Motor neuron (in vitro differentiated cells): Measurements from ENCODE around the gene SLC13A3. TPM values are rescaled to one million over a fixed set of nuclear protein-coding genes. Genes with fewer than 3 reads are reported as not detected.

Experiments used
- ATAC-seq, 8 experiments: fragments of 200-7000 bp; cut with Tn5 transposase; replicated peaks in 6 of 8; 2 replicates each; pipeline ENCODE4 v1.8.0; 2021; ENCODE audit warnings: mild to moderate bottlenecking in 8 of 8, moderate library complexity in 8 of 8
- H3K27ac ChIP-seq, 2 donors: fragments of 250-450 bp; sonication (Bioruptor Pico); 2 replicates each; pipeline ENCODE4 v1.9.0; 2021; ENCODE audit warnings: antibody characterized with exemption in 2 of 2, mild to moderate bottlenecking in 2 of 2, moderate library complexity in 1 of 2
- H3K4me1 ChIP-seq, 2 donors: fragments of 250-450 bp; sonication (Bioruptor Pico); replicated peaks in 1 of 2; 2 replicates each; pipeline ENCODE4 v1.6.1; 2021; ENCODE audit warnings: antibody characterized with exemption in 2 of 2, mild to moderate bottlenecking in 2 of 2, moderate library complexity in 1 of 2
- H3K4me3 ChIP-seq, 5 donors: fragments of 250-450 bp; sonication (Bioruptor Pico); 2 replicates each; pipeline ENCODE4 v1.9.0; 2021; ENCODE audit warnings: antibody characterized with exemption in 5 of 5, mild to moderate bottlenecking in 5 of 5, moderate library complexity in 4 of 5
- WGBS, 10 experiments: fragments of 450-650 bp; shearing (Covaris generic); methylation state at CpG; one replicate each; pipeline ENCODE4 v1.0.0; 2022; 5-methylcytosine and 5-hydroxymethylcytosine counted together
- in situ Hi-C, 9 experiments: fragments of 400-800 bp; cut with MboI; loops; one replicate each; pipeline ENCODE4 v1.15.0; 2021; ENCODE audit warnings: low sequenced_read_pairs in 9 of 9, low pct_unique_long_range_greater_than_20kb in 2 of 9; ENCODE audit not compliant: unreplicated experiment in 9 of 9
- total RNA-seq, 8 experiments: library from RNA; unstranded; fragments of 300-600 nt; gene quantifications; 2 replicates each; pipeline versions ENCODE4 v1.2.3 to v1.2.4, GENCODE V29; 2022

Gene SLC13A3
- total RNA-seq, 8 experiments from 2014 or later, result 0.97 to 5.0 (median 3.0) TPM

DNA sequence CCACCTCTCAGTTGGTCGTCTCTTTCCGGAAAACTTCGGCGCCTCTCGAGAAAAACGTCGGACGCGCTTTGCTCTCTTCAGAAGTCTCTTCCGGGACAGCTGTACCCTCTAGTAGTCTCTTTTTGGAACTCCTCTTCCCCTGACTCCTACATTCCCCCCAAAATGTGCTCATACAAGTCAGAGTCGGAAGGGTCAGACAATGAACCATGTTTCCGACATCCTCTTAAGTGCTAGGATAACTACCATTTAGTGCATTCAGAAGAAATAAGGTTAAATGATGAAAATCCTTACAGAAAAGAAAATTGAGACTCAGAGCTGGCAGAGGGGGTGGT is 38.5 kb upstream of the SLC13A3 start:
- 0 to 2% (median 0%) methylated on average over 3 to 10 of the region's 12 CpGs; no CpG with 5 or more reads in 6 of the 10 experiments for WGBS, 10 experiments
- H3K27ac ChIP-seq, result peak overlapping the region in 1 of 2 donors; percentile 11
- H3K4me3 ChIP-seq, result peak overlapping the region; percentile 76 to 93 (median 87)
- ATAC-seq, result no peak
- in situ Hi-C loops, result loop anchor here in 3 of 9 experiments (25.0 kb wide), 3 partner anchors 127 to 552 kb away; partner anchors contain the start of genes OCSTAMP (in 1 of the 3) and ZNF334 (in 1 of the 3)
- H3K4me1 ChIP-seq, result peaks cover 17 to 26% of the 10 kb centered on the region in 2 donors

DNA sequence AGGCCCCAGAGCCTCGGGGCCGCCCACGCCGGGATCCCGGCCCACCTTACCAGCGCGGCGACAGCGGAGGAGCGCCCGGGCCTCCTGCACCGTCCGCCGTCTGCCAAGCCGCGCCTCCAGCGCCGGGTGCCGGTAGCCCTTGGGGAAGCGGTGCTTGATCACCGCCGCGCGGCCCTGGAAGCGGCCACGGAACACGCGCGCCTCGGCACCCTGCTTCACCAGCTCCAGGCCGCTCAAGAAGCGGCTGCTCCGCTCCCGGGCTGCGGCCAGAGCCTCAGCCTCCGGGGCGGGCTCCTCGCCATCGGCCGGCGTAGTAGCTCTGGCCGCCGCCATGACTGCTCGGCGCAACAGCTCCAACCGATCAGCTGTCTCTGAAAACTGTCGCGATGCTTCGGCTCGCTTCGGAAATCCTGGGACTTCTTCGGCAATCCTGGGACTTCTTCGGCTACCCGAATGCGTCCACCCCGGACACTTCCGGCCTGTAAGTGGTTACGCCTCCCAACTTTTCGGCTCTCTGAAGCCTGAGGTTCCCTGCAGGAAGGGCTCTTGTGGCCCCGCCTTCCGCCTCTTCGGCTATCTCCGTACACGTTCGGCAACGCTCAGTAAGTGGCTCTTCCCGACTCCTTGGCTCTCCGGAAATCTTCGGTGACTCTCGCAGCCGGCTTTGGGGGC is 38.0 kb upstream of the SLC13A3 start, which contains the start of gene TP53RK:
TSS of gene TP53RK (minus strand) at position 363 of the 672 bp plus-strand sequence. CDS start at position 333, 30 bp downstream.
- 0 to 2% (median 0%) methylated on average over 1 to 27 of the region's 71 CpGs; no CpG with 5 or more reads in 2 of the 10 experiments for WGBS, 10 experiments
- in situ Hi-C loops, result loop anchor here in 3 of 9 experiments (25.0 kb wide), 3 partner anchors 127 to 552 kb away; partner anchors contain the start of genes OCSTAMP (in 1 of the 3) and ZNF334 (in 1 of the 3)
- ATAC-seq, result peak; percentile 92 to 97 (median 96)

DNA sequence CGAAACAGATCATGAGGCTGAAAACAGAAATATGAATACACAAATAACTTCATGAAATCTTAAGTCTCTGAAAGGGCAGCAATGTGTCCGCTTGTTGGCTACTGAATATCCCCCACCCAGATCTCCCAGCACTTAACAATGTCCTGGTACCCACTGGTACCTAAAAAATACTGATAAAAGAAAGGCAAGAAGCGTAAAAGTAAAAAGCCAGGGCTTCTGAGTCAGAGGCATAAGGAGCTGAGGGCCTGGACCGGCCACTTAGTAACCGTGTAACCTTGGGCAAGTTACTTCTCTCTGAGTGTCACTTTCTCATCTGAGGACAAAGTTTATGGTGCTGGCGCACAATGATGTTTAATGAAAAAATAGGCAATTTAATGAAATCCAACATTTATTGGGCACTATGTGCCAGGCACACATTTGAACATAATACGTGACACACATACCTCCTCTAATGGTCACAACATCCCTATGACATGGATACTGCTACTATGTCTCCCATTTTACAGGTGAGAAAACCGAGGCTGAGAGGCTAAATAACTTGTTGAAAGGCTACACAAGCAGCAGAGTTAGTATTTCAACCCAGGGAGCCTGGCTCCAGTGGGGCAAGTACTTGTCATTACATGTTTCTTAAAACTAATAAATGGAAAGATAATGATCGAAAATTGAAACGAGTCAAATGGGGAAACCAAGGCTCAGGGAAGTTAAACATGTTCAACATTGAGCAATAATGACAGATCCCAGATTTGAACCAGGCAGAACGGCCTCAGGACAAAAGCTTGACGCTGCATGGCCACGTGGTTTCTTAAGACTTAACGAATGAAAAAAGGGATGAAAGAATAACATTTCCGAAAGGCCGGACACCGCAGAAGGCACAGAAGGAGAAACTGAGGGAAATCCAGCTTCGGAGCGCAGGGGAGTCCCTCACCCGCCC is 37.2 kb upstream of the SLC13A3 start:
- Histone ChIP-seq H3K4me1 (peaks cover 17 to 27% of the 10 kb centered on the region in 2 donors), H3K4me3 (peak overlapping the region; percentile 76 to 93 (median 87)), H3K27ac (peak overlapping the region; percentile 90)
- 0 to 50% (median 18%) methylated on average over 2 to 15 of the region's 20 CpGs for WGBS, 10 experiments
- in situ Hi-C loops, result loop anchor here in 3 of 9 experiments (25.0 kb wide), 3 partner anchors 126 to 551 kb away; partner anchors contain the start of genes OCSTAMP (in 1 of the 3) and ZNF334 (in 1 of the 3)
- ATAC-seq, result peak in 1 of 8 experiments; percentile 1

More for the DNA sequence above, 38.0 kb upstream of the SLC13A3 start, which contains the start of gene TP53RK:
- Histone ChIP-seq H3K4me3 (peak within 1 kb of the TSS; percentile 76 to 93 (median 87)), H3K4me1 (peaks cover 12 to 26% of the 10 kb centered on the region in 2 donors), H3K27ac (peak within 1 kb of the TSS; percentile 90)

DNA sequence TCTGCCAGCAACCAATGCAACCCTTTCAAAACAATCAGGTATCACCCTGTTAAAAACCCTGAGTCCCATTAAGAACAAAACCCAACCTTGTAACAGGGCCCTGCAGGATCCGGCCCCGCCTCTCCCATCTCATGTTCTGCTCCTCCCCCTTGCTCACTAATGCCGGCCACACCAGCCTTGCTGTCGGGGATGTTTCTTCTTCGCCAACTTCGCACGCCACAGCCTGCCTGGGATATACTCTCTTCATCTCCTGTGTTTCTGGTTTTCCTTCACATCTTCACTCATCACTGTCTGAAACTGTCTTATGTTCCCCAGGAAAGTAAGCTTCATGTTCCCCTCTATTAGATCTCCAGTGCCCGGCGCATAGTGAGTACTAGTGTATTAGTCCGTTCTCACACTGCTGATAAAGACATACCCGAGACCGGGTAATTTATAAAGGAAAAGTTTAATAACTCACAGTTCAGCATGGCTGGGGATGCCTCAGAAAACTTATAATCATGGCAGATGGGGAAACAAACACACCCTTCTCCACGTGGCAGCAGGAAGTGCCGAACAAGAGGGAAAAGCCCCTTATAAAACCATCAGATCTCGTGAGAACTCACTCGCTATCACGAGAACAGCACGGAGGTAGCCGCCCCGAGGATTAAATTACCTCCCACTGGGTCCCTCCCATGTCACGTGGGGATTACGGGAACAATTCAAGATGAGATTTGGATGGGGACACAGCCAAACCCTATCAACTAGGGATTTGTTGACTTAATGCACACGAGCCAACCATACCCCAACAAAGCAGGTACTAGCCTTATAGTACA is 32.9 kb upstream of the SLC13A3 start:
- in situ Hi-C loops, result loop anchor here in 3 of 9 experiments (25.0 kb wide), 3 partner anchors 122 to 547 kb away; partner anchors contain the start of genes OCSTAMP (in 1 of the 3) and ZNF334 (in 1 of the 3)
- peaks cover 38% of the 10 kb centered on the region in 2 donors for H3K4me1 ChIP-seq
- ATAC-seq, result peak; percentile 48 to 83 (median 70)
- H3K4me3 ChIP-seq, result peak overlapping the region; percentile 22 to 51 (median 28)
- H3K27ac ChIP-seq, result peak overlapping the region; percentile 67 to 79
- WGBS, 10 experiments, result 5 to 35% (median 20%) methylated on average over 3 to 17 of the region's 23 CpGs

DNA sequence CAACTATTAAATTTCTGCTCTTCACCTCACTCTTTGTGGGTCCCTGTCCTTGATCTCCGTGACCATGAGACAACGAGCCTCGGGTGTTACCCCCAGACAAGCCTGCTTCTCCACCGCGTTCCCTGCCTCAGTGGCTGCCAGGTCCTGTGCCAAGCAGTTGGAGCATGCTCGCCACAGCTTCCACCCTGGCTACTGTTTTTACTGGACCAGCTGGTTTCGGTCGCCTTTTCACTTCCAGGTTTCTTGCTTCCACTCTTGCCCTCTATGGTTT is 32.3 kb upstream of the SLC13A3 start:
- H3K27ac ChIP-seq, result peak overlapping the region; percentile 67 to 79
- ATAC-seq, result peak in 7 of 8 experiments; percentile 5 to 18 (median 7)
- WGBS, 10 experiments, result 8 to 80% (median 20%) methylated on average over 1 to 6 of the region's 8 CpGs; no CpG with 5 or more reads in 3 of the 10 experiments
- H3K4me1 ChIP-seq, result peaks cover 38% of the 10 kb centered on the region in 2 donors
- in situ Hi-C loops, result loop anchor here in 3 of 9 experiments (25.0 kb wide), 3 partner anchors 121 to 546 kb away; partner anchors contain the start of genes OCSTAMP (in 1 of the 3) and ZNF334 (in 1 of the 3)
- H3K4me3 ChIP-seq, result peak overlapping the region; percentile 22 to 51 (median 28)

DNA sequence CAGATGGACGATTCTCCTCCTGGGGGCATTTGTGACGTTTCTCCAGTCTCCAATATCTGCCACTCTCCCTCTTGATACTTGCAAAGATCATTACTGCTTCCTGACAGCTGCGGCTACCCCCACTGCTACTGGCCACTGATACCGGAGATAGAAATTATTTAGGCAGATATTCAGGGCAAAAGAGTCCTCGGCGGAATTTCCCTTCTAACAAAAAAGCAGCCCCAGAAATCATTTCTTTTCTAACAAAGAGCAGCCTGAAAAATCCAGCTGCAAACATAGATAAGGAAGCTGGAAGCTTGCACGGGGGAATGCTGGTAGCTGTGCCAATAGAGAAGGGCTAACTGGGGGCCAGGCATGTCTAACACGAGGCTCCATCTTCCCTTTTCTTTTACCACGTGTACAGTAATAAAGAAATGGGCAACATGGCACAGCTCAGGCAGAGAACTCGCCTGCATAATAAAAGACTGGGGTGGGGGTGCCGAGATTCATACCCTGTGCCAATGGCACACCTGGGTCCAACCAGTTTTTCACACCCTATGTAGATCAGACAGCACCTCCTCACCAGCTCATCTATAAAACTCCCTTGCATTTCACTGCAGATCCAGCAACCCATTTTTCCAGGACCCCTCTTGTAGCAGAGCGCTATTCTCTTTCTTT is 31.9 kb upstream of the SLC13A3 start:
- peak in 2 of 8 experiments; percentile 6 to 10 for ATAC-seq
- Histone ChIP-seq H3K4me3 (peak overlapping the region in 4 of 5 donors; percentile 9 to 51 (median 34)), H3K27ac (peak overlapping the region; percentile 67 to 79), H3K4me1 (peaks cover 34 to 38% of the 10 kb centered on the region in 2 donors)
- in situ Hi-C loops, result loop anchor here in 3 of 9 experiments (25.0 kb wide), 3 partner anchors 121 to 546 kb away; partner anchors contain the start of genes OCSTAMP (in 1 of the 3) and ZNF334 (in 1 of the 3)
- WGBS, 10 experiments, result 0 to 81% (median 50%) methylated on average over 1 to 9 of the region's 12 CpGs

DNA sequence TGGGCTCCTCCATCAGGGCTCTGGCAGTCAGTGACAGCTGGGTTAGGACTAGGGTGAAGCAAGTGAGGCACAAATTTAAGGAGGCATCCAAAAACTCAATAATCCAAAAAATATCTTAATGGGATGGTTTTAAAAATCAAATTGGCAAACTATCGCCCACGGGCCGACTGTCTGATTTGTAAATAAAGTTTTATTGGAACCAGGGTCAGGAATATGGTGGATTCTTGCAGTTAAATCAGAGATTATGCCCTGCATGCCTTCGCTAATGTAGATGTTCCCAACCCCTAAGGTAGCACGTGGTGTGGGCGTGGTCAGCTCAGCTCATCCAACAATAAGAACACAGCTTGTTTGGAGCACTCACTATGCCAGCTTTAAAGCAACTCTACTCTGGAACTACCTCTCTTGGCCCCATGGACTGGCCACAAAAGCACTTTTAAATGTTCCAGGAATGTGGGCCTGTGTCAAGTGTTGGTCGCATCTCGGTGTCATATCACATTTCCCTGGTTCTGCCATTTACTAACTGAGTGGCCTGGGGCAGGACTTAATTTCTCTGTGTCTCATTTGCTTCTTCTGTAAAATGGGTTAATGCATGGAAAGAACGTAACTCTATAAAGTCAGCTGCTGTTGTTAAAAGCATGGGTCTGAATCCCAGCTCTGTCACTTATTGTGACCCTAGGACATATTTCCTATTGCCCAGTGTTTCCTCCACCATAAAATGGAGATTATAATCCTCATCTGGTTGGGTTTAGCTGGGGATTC is 31.0 kb upstream of the SLC13A3 start:
- Histone ChIP-seq H3K4me3 (peak overlapping the region in 1 of 5 donors; percentile 51), H3K4me1 (peaks cover 30 to 36% of the 10 kb centered on the region in 2 donors), H3K27ac (no peak overlapping the region)
- 58 to 100% (median 81%) methylated on average over 2 to 7 of the region's 9 CpGs; no CpG with 5 or more reads in 1 of the 10 experiments for WGBS, 10 experiments
- ATAC-seq, result peak in 1 of 8 experiments; percentile 7
- in situ Hi-C loops, result loop anchor here in 3 of 9 experiments (25.0 kb wide), 3 partner anchors 120 to 545 kb away; partner anchors contain the start of genes OCSTAMP (in 1 of the 3) and ZNF334 (in 1 of the 3)

DNA sequence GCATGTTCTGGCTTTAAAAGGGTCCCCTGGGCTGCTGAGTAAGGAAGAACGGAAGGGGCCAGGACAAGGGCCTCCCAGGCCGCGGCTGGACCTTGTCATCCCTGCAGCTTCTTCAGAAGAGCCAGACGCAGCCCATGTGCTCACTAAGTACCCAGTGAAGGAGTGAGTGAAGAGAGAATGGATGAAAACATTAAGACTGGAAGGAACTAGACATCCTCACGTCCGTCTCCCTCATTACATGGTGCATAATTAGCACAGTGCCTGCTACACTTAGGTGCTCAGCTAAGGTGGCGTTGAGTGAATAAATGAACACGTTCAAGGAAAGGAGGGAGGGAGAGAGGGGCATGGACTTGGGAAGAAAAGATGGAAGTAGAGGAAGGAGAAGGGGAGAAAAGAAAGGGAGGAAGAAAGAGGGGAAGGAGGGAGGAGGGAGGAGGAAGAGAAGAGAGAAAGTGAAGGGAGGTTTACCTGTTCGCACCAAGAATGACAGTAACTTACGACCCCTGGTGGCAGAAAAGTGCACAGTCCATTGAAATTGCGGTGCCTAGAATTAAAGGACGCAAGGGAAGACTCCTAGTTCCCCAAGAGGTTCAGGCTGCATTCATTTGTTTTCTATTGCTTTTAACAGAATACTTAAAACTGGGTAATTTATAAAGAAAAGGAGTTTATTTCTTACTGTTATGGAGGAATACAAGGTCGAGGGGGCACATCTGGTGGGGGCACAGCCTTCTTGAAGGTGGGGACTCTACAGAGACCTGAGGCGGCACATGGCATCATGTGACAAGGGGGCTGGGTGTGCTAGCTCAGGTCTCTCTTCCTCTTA is 30.0 kb upstream of the SLC13A3 start:
- ATAC-seq, result peak in 5 of 8 experiments; percentile 8 to 44 (median 19)
- H3K27ac ChIP-seq, result no peak overlapping the region
- peaks cover 22 to 31% of the 10 kb centered on the region in 2 donors for H3K4me1 ChIP-seq
- in situ Hi-C loops, result loop anchor here in 3 of 9 experiments (25.0 kb wide), 3 partner anchors 119 to 544 kb away; partner anchors contain the start of genes OCSTAMP (in 1 of the 3) and ZNF334 (in 1 of the 3)
- WGBS, 10 experiments, result 29 to 58% (median 48%) methylated on average over 3 to 9 of the region's 14 CpGs
- no peak overlapping the region for H3K4me3 ChIP-seq

DNA sequence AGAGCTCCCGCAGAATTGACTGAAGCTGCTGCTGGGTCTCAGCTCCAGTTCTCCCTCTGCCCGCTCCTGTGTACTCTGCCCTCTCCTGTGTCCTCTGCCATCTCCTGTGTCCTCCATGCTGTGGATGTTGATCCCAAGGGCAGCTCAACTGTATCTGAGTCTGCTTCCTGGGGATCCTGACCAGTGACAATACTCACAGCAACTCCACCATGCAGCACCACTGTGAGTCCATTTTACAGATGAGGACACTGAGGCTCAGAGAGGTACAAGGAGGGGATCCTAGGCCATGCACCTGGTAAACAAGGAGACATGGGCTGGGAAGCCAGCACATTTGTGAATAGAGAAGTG is 29.4 kb upstream of the SLC13A3 start:
- H3K4me1 ChIP-seq, result peaks cover 20 to 31% of the 10 kb centered on the region in 2 donors
- H3K27ac ChIP-seq, result no peak overlapping the region
- WGBS, 10 experiments, result 57 to 100% methylated on average over 1 of the region's 2 CpGs; no CpG with 5 or more reads in 8 of the 10 experiments
- in situ Hi-C loops, result loop anchor here in 3 of 9 experiments (25.0 kb wide), 3 partner anchors 118 to 543 kb away; partner anchors contain the start of genes OCSTAMP (in 1 of the 3) and ZNF334 (in 1 of the 3)
- no peak overlapping the region for H3K4me3 ChIP-seq
- no peak for ATAC-seq

DNA sequence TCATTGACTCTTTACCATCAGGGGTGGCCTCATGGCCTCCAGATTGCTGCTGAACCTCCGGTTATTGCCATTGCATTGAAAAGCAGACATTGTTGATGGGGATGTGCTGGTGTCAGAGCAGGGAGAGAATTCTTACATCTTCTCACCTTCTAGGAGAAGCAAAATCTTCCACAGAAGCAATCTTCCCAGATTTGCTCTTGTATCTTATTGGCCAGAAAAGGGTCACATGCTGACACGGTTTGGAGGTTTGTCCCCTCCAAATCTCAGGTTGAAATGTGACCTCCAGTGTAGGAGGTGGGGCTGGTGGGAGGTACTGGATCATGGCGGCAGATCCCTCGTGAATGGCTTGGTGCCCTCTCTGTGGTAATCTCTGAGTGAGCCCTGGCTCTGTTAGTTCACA is 27.3 kb upstream of the SLC13A3 start:
- peaks cover 12 to 25% of the 10 kb centered on the region in 2 donors for H3K4me1 ChIP-seq
- in situ Hi-C loops, result loop anchor here in 3 of 9 experiments (25.0 kb wide), 3 partner anchors 116 to 541 kb away; partner anchors contain the start of genes OCSTAMP (in 1 of the 3) and ZNF334 (in 1 of the 3)
- H3K4me3 ChIP-seq, result no peak overlapping the region
- ATAC-seq, result no peak
- H3K27ac ChIP-seq, result no peak overlapping the region
- WGBS, 10 experiments, result 60 to 100% (median 86%) methylated on average over 1 to 3 of the region's 4 CpGs; no CpG with 5 or more reads in 2 of the 10 experiments
